ENCODE results near the gene F2RL1. TPM values are rescaled to one million over a fixed set of nuclear protein-coding genes. Genes with fewer than 3 reads are reported as not detected.
A peak's percentile ranks its signal among the peaks of the same experiment; 100 is the strongest.

Gene F2RL1
- total and polyA plus RNA-seq, 2 of the 13 experiments (the other 11 are each of a cell fraction or from before 2014, with no cell fraction given), result 9.9 to 23.0 TPM

DNA sequence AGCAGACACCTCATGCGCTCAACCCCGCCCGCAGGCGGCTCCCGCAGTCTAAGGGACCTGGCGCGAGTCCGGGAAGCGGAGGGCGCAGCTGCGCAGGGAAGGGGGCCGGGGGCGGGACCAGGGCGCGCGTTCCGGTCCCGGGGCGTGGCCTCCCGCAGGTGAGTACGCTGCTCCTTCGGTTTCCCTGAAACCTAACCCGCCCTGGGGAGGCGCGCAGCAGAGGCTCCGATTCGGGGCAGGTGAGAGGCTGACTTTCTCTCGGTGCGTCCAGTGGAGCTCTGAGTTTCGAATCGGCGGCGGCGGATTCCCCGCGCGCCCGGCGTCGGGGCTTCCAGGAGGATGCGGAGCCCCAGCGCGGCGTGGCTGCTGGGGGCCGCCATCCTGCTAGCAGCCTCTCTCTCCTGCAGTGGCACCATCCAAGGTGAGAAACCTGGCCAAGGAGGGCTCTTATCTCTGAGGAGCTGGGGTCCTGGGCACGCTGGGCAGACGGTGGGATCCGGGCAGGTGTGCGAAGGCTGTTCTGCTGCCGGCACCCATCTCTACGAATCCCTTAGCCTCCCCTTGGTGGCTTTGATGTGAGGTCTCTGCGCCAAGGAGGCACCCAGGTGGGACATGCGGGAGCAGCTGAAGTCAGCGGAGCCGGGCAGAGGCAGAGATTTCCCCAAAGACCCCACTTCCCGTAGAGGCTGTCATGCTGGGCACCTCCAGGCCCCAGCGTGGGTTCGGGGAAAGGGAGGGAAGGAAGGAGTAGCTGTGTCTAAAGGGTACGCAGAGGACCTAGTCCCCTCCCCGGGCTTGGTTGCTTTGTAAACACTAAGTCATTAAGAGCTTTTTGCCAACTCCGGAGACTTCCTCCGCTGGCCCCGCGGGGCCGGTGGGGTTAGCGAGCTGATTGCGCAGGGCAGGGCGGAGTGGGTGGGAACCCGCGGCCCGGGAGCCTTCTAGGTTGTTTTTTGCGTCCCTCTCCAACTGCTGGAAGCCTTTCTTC is at the start of gene F2RL1 (continued):
- TF ChIP-seq, protein P1, sequence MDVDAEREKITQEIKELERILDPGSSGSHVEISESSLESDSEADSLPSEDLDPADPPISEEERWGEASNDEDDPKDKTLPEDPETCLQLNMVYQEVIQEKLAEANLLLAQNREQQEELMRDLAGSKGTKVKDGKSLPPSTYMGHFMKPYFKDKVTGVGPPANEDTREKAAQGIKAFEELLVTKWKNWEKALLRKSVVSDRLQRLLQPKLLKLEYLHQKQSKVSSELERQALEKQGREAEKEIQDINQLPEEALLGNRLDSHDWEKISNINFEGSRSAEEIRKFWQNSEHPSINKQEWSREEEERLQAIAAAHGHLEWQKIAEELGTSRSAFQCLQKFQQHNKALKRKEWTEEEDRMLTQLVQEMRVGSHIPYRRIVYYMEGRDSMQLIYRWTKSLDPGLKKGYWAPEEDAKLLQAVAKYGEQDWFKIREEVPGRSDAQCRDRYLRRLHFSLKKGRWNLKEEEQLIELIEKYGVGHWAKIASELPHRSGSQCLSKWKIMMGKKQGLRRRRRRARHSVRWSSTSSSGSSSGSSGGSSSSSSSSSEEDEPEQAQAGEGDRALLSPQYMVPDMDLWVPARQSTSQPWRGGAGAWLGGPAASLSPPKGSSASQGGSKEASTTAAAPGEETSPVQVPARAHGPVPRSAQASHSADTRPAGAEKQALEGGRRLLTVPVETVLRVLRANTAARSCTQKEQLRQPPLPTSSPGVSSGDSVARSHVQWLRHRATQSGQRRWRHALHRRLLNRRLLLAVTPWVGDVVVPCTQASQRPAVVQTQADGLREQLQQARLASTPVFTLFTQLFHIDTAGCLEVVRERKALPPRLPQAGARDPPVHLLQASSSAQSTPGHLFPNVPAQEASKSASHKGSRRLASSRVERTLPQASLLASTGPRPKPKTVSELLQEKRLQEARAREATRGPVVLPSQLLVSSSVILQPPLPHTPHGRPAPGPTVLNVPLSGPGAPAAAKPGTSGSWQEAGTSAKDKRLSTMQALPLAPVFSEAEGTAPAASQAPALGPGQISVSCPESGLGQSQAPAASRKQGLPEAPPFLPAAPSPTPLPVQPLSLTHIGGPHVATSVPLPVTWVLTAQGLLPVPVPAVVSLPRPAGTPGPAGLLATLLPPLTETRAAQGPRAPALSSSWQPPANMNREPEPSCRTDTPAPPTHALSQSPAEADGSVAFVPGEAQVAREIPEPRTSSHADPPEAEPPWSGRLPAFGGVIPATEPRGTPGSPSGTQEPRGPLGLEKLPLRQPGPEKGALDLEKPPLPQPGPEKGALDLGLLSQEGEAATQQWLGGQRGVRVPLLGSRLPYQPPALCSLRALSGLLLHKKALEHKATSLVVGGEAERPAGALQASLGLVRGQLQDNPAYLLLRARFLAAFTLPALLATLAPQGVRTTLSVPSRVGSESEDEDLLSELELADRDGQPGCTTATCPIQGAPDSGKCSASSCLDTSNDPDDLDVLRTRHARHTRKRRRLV (CRISPR knock-in tag; IDR thresholded peaks at IDR 0.05), result no peak
- TF ChIP-seq NFE2 (CRISPR knock-in tag; IDR thresholded peaks at IDR 0.05) (no peak), ZNF205 (CRISPR knock-in tag; IDR thresholded peaks at IDR 0.05) (no peak), SALL1 (CRISPR knock-in tag; IDR thresholded peaks at IDR 0.05) (peak; percentile 51), ELF1 (CRISPR knock-in tag; IDR thresholded peaks at IDR 0.05) (0 out of 2 replicates have a peak, but pooled peaks have one; percentile 20), HNF4A (CRISPR knock-in tag; IDR thresholded peaks at IDR 0.05) (no peak), KAT7 (CRISPR knock-in tag; IDR thresholded peaks at IDR 0.05; ENCODE audit: borderline replicate concordance) (no peak), ZNF557 (CRISPR knock-in tag; IDR thresholded peaks at IDR 0.05) (peak; percentile 43; the same call in 1 of the 2 replicates), ZZZ3 (CRISPR knock-in tag; IDR thresholded peaks at IDR 0.05; ENCODE audit: borderline replicate concordance) (no peak), AGO1 (IDR thresholded peaks at IDR 0.05; ENCODE audit: low read depth, low read length, poor library complexity, severe bottlenecking) (no peak), SRY (CRISPR knock-in tag; IDR thresholded peaks at IDR 0.05) (0 out of 2 replicates have a peak, but pooled peaks have one; percentile 35), ATAD3A (CRISPR knock-in tag; IDR thresholded peaks at IDR 0.05) (no peak), PHF20 (CRISPR knock-in tag; IDR thresholded peaks at IDR 0.05) (no peak), MBD4 (IDR thresholded peaks at IDR 0.05; ENCODE audit: borderline replicate concordance, low read length) (no peak), ZNF136 (CRISPR knock-in tag; IDR thresholded peaks at IDR 0.05; ENCODE audit: low read depth) (0 out of 2 replicates have a peak, but pooled peaks have one; percentile 36), ZBTB42 (CRISPR knock-in tag; IDR thresholded peaks at IDR 0.05) (no peak)
- TF ChIP-seq, protein P2, sequence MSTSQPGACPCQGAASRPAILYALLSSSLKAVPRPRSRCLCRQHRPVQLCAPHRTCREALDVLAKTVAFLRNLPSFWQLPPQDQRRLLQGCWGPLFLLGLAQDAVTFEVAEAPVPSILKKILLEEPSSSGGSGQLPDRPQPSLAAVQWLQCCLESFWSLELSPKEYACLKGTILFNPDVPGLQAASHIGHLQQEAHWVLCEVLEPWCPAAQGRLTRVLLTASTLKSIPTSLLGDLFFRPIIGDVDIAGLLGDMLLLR (CRISPR knock-in tag; IDR thresholded peaks at IDR 0.05), result no peak
- TF ChIP-seq, protein P3, sequence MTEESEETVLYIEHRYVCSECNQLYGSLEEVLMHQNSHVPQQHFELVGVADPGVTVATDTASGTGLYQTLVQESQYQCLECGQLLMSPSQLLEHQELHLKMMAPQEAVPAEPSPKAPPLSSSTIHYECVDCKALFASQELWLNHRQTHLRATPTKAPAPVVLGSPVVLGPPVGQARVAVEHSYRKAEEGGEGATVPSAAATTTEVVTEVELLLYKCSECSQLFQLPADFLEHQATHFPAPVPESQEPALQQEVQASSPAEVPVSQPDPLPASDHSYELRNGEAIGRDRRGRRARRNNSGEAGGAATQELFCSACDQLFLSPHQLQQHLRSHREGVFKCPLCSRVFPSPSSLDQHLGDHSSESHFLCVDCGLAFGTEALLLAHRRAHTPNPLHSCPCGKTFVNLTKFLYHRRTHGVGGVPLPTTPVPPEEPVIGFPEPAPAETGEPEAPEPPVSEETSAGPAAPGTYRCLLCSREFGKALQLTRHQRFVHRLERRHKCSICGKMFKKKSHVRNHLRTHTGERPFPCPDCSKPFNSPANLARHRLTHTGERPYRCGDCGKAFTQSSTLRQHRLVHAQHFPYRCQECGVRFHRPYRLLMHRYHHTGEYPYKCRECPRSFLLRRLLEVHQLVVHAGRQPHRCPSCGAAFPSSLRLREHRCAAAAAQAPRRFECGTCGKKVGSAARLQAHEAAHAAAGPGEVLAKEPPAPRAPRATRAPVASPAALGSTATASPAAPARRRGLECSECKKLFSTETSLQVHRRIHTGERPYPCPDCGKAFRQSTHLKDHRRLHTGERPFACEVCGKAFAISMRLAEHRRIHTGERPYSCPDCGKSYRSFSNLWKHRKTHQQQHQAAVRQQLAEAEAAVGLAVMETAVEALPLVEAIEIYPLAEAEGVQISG (CRISPR knock-in tag; IDR thresholded peaks at IDR 0.05), result no peak
- TF ChIP-seq, protein P4, sequence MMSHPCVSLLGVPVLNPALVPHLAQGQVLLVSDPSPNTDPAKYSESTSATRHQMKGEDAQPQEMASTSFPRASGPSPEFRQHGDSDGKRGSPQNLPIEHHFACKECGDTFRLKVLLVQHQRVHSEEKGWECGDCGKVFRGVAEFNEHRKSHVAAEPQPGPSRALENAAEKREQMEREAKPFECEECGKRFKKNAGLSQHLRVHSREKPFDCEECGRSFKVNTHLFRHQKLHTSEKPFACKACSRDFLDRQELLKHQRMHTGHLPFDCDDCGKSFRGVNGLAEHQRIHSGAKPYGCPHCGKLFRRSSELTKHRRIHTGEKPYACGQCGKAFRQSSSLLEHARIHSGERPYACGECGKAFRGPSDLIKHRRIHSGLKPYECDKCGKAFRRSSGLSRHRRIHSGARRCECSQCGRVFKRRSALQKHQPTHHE (CRISPR knock-in tag; IDR thresholded peaks at IDR 0.05; ENCODE audit: borderline replicate concordance), result 0 out of 2 replicates have a peak, but pooled peaks have one; percentile 17

All from HepG2 (cell line).